ENCODE results near the gene GMCL1.
"Not testable (repeated sequence)": the region's sequence is repeated elsewhere in the genome, so short reads cannot be mapped to it uniquely, and the experiment has no call there.

GMCL1 gene

GRCh38 chr2:69805887-69806286, 23.6 kb upstream of the GMCL1 start:
- DNase-seq (ENCODE audit: low read depth in 2 of 3, low spot score in 1 of 3), result no peak

DNA sequence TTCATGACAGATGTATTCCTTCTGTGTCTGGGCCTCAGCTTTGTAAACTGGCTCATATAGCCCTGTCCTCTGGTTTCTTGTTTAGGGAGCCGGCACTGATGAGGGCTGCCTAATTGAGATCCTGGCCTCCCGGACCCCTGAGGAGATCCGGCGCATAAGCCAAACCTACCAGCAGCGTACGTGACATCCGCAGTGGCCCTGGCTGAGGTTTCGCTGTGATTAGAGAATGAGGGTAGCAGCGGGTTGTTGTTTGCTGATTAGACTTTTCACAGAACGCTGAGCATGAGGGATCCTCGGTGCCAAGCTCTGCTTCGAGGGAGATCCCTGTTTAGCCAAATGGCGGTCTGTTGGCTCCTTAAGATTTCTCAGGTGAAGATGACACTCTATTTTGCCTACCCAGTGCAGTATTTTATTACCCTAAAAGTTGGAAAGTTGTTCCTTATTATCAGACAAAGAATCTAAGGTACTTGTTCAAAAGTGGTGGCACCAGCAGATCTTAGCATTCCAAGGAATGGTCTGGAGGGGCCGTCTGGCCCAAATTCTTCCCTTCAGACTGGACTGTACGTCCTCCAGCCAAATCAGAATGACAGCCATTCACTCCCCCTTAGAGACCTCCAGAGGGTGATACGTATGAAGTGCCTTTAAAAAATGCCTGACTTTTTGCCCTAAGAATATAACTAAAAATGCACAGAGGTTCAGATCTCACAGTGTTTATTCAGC, 21.5 kb upstream of the GMCL1 start:
- no peak for DNase-seq (ENCODE audit: low read depth in 2 of 3, low spot score in 1 of 3)

- no peak for DNase-seq (ENCODE audit: low read depth in 2 of 3, low spot score in 1 of 3)
Measured at GRCh38 chr2:69810550-69810949, 18.9 kb upstream of the GMCL1 start.

DNA sequence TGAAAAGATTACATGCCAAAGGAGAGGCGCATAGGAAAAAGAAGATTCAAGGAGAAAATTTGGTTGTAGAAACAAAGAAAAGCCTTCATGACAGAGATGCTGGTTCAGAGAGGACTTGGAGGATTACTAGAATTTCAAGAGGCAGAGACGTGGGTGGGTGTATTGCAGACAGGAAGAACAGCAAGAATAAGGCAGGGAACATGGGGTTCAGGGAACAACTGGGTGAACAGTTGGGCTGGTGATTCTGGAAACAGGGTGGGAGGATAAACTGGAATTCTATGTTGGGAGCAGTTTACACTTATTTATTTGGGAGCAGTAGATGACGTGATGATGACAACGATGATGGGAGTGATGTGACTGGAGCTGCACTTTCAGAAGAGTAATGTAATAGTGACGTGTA, 18.4 kb upstream of the GMCL1 start:
- DNase-seq (ENCODE audit: low read depth in 2 of 3, low spot score in 1 of 3), result no peak

GRCh38 chr2:69811591-69811990, 17.9 kb upstream of the GMCL1 start:
- no peak for DNase-seq (ENCODE audit: low read depth in 2 of 3, low spot score in 1 of 3)

GRCh38 chr2:69815717-69816116, 13.7 kb upstream of the GMCL1 start:
- DNase-seq (ENCODE audit: low read depth in 2 of 3, low spot score in 1 of 3), result no peak

GRCh38 chr2:69816923-69817542, 12.4 kb upstream of the GMCL1 start:
- DNase-seq (ENCODE audit: low read depth in 2 of 3, low spot score in 1 of 3), result peak; percentile 58 to 80 (median 62)

- no peak for DNase-seq (ENCODE audit: low read depth in 2 of 3, low spot score in 1 of 3)
Measured at GRCh38 chr2:69817729-69818501, 11.5 kb upstream of the GMCL1 start.

DNA sequence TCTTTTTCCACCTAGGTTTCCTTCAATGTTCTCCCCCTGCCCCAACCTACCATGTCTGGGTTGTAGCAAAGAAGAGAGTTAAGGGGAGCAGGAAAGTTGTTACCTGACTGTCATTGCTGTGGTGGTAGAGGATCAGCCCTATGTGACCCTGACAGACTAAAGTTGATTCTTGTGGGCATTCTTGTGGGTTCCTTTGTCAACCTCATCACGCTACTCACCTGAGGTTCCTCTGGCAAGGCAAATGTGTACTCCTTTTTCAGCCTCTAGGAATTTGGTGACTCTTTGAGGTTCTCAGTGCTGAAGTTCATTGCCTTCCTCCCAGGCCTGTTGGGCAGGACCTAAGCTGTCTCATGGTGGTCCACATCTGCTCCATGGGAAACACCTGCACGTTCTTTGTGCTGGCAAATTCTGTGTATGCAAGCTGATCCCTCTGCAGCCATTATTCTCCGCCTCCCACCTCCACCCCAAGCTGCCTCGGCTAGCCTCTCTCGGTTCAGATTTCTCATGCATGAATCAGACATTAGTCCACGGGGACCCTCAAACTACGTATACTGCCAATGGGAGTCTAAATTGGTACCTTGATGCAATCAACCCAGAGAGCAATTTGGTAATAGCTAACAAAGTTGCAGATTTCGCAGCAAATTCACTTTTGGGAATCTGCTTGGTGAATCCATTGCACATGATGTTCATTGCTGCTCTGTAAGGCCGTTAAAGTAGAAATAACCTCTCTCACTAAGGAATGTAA, 1.5 kb upstream of the GMCL1 start:
- DNase-seq (ENCODE audit: low read depth in 2 of 3, low spot score in 1 of 3), result no peak

- DNase-seq (ENCODE audit: low read depth in 2 of 3, low spot score in 1 of 3), result no peak
Measured at GRCh38 chr2:69828938-69829255, 563 bp upstream of the GMCL1 start.

DNA sequence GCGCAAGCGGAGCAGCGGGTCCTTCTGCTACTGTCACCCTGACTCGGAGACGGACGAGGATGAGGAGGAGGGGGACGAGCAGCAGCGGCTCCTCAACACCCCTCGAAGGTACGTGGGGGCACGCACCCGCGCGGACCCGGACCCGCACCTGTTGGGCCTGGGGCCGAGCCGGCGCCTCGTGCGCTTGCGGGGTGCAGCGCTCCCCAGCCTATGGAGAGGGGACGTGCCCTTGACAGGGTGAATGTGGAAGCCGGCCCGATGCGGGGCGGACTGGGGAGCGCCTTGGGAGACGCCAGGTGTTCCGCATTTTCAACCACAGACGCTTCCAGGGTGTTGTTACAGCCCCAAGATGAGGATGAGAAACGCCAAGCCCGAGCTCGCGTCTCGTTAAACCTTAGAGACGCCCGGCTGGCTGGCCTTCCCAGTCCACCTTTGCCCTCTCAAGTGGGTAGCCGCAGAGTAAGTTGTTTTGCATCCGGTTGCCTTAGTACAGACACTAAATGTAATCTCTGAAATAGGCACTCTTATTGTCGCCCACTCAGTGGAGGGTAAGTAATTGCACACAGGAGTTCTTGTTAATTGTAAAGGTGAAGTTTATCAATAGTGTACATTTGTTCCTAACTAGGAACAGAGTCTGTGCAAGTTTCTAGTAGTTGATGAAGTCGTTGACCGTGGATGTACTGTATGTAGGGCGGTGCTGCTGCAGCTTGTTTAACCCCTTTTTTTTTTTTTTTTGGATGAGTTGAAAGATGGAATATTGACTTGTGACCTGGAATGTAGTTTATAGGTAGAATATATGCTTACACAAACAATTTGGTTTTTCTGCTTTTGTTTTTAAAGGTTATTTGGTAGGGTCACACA, 815 bp downstream of the GMCL1 start:
- peak; percentile 10 to 14 (median 12) for DNase-seq (ENCODE audit: low read depth in 2 of 3, low spot score in 1 of 3)

DNA sequence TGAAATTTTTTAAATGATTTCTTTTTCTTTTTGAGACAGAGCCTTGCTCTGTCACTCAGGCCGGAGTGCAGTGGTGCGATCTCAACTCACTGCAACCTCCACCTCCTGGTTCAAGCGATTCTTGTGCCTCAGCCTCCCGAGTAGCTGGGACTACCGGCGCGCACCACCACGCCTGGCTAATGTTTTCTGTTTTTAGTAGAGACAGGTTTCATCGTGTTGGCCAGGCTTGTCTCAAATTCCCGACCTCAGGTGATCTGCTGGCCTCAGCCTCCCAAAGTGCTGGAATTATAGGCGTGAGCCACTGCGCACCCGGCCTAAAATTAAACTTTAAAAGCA, 1.4 kb downstream of the GMCL1 start:
- DNase-seq (ENCODE audit: low read depth in 2 of 3, low spot score in 1 of 3), result not testable (repeated sequence)

DNA sequence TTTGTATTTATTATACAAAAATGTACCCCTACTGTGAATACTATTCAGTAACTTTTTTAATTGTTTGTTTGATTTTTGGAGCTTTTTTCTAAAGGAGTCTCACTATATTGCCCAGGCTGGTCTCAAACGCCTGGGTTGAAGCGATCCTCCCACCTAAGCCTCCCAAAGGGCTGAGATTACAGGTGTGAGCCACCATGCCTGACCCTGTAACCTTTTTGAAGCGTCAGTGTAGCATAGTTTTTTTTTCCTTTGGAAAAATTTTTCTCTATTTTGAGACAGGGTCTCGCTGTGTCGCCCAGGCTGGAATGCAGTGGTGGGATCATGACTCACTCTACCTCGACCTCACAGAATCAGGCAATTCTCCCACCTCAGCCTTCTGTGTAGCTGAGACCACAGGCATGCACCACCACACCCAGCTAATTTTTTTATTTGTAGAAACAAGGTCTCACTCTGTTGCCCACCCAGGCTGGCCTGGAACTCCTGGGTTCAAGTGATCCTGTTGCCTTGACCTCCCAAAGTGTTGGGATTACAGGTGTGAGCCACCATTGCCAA, 2.0 kb downstream of the GMCL1 start:
- no peak for DNase-seq (ENCODE audit: low read depth in 2 of 3, low spot score in 1 of 3)

GRCh38 chr2:69833752-69834151, 4.3 kb downstream of the GMCL1 start:
- no peak for DNase-seq (ENCODE audit: low read depth in 2 of 3, low spot score in 1 of 3)

DNA sequence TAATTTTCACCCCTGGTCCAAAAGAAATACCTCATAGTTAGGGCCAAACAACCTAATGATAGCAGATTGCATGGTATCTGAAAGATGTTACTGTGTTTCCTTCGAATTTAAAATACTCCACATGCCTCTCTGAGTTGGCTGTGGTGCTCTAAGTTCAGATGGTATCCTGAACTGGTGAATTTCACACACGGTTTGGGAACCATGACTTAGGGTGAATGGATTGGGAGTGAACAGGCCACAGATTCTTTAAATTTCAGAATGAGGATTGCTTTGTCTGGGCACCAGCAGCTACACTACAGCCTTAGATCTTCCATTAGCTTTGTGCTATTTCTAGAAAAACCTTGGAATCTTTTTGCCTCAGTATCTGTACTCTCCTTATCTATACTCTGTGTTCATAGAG, 6.2 kb downstream of the GMCL1 start:
- DNase-seq (ENCODE audit: low read depth in 2 of 3, low spot score in 1 of 3), result no peak

- no peak for DNase-seq (ENCODE audit: low read depth in 2 of 3, low spot score in 1 of 3)
Measured at GRCh38 chr2:69836316-69836715, 6.9 kb downstream of the GMCL1 start.

DNA sequence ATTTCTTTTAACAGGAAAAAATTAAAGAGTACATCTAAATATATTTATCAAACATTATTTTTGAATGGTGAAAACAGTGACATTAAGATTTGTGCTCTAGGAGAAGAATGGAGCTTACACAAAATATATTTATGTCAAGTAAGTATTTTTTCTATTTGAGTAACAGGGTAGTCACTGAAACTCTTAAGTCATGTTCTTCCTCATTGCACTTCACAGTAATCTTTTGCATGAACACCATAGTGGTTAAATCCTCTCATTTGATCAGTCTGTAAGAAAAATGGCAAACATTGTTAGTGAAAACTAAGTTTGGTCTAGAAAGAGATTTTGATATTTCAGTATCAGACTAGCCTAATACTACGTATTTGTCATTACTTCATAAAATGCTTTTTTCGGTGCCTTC, 8.1 kb downstream of the GMCL1 start:
- DNase-seq (ENCODE audit: low read depth in 2 of 3, low spot score in 1 of 3), result no peak

DNA sequence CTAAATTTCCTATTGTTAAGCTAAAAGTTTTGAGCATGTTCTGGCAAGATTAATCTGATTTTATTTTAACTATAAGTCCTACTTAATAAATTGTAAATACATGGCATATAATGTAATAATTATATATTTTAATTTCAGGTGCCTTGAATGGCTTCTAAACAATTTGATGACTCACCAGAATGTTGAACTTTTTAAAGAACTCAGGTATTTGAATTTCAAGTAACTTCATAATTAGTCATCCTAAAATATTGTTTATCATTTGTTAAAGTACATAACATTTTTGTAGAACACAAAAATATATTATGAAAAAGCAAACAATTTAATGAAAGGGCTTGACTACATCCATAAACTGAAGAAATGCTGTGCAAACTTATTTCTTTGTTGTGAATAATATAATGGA, 14.5 kb downstream of the GMCL1 start:
- no peak for DNase-seq (ENCODE audit: low read depth in 2 of 3, low spot score in 1 of 3)

- no peak for DNase-seq (ENCODE audit: low read depth in 2 of 3, low spot score in 1 of 3)
Measured at GRCh38 chr2:69844560-69844959, 15.1 kb downstream of the GMCL1 start.

DNA sequence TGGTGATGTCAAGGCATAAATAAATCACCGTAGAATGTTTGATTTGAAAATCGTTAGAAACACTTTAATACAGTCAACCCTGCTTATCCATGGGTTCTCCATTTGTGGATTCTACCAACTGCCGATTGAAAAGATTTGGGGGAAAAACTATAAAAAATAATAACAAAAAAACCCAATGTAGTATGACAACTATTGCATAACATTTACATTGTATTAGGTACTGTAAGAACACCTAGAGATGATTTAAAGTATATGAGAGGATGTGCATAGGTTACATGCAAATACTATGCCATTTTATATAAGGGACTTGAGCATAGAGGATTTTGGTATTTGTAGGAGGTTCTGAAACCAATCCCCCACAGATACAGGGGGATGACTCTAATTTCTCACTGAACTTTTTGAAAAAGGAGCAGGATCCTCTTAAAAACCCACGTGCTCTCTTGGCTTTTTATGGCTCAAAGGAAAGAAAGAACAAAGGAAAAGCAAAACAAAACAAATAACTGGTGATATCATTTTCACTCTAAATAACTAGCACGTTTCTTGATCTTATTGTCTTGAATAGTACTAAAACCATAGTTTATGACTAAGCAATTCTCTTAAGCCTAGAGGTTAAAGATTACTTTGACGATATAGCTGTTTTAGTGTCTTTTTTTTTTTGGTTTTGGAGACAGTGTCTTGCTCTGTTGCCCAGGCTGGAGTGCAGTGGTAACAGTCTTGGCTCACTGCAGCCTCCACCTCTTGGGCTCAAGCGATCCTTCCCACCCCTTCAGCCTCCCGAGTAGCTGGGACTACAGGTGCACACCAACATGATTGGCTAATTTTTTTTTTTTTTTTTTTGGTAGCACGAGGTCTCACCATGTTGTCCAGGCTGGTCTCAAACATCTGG, 17.0 kb downstream of the GMCL1 start:
- no peak for DNase-seq (ENCODE audit: low read depth in 2 of 3, low spot score in 1 of 3)

All from stimulated activated CD4-positive, alpha-beta T cell treated with anti-CD3 and anti-CD28 coated beads, Interleukin-12 subunit alpha, Interleukin-12 subunit beta, amount 100 ng/mL, for 48 hours (primary cell).